Natural killer cell treated with Interleukin-12 subunit alpha and Interleukin-12 subunit beta and Interleukin-15 and Interleukin-18, amount 100 ng/mL, for 72 hours (primary cell): ENCODE results near the gene CETP. TPM values are rescaled to one million over a fixed set of nuclear protein-coding genes. Genes with fewer than 3 reads are reported as not detected.
A peak's percentile ranks its signal among the peaks of the same experiment; 100 is the strongest.

Experiments
- ATAC-seq, 2 donors: fragments of 150-1000 bp; cut with Tn5 transposase in 1 of 2; sonication (Bioruptor Pico), chemical (Tn5 transposase) in 1 of 2; 2 replicates each; pipeline ENCODE4 v1.10.0; 2021
- DNase-seq: peaks from one replicate; pipeline ENCODE4 v3.0.0; 2022; ENCODE audit warnings: low spot score
- H3K27ac Mint-ChIP-seq, 2 donors: 1 replicate in 1 of 2; 2 replicates in 1 of 2; pipeline ENCODE4 v1.8.0; 2022; ENCODE audit warnings: mixed read lengths in 2 of 2, mild to moderate bottlenecking in 1 of 2, moderate library complexity in 1 of 2
- H3K27me3 Mint-ChIP-seq, 2 donors: 1 replicate in 1 of 2; 2 replicates in 1 of 2; pipeline ENCODE4 v1.8.0; 2022; ENCODE audit warnings: mixed read lengths in 2 of 2
- H3K36me3 Mint-ChIP-seq: one replicate; pipeline ENCODE4 v1.8.0; 2022; ENCODE audit warnings: mixed read lengths
- H3K4me1 Mint-ChIP-seq, 2 donors: 1 replicate in 1 of 2; 2 replicates in 1 of 2; pipeline ENCODE4 v1.8.0; 2022; ENCODE audit warnings: low read depth in 2 of 2, mixed read lengths in 2 of 2, mild to moderate bottlenecking in 1 of 2
- H3K4me3 Mint-ChIP-seq: one replicate; pipeline ENCODE4 v1.8.0; 2022; ENCODE audit warnings: mixed read lengths
- H3K9me3 Mint-ChIP-seq: 2 replicates; pipeline ENCODE4 v1.8.0; 2022; ENCODE audit warnings: mixed read lengths
- total RNA-seq, 2 donors: library from RNA; stranded (reverse); gene quantifications; one replicate each; pipeline ENCODE4 v1.2.3, GENCODE V29; 2022

CETP gene
- total RNA-seq, 2 donors from 2014 or later: not detected

- ATAC-seq: no peak
- H3K27me3 Mint-ChIP-seq: no peaks in the 10 kb centered on the region
- peaks cover 36 to 54% of the 10 kb centered on the region in 2 donors for H3K4me1 Mint-ChIP-seq
- H3K4me3 Mint-ChIP-seq: no peak overlapping the region
- H3K27ac Mint-ChIP-seq: no peak overlapping the region
- H3K9me3 Mint-ChIP-seq: no peaks in the 10 kb centered on the region
- peaks cover 43% of the 10 kb centered on the region for H3K36me3 Mint-ChIP-seq
- DNase-seq: no peak
Observed at GRCh38 chr16:56941092-56941491, 20.7 kb upstream of the CETP start.

DNA sequence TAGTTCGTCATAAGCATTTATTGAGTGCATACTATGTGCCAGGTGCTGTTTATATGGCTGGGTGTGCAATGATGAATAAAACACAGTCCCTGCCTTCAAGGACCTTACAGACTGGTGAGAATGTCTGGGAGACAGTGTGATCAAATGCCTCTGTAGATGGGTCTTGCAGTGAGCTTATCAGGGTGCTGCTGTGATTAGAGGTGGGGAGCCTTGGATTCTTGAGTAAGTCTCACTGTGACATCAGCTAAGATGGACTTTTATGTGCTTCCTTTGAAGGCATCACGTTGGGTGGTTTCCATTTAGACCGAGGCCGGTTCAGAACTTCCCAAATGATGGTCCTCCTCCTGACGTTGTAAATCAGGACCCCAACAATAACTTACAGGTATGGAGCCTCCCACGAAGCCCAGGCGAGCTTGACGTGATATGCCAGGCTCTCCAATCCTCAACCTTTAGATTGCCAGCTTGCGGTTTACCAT lies 19.9 kb upstream of the CETP start:
- no peaks in the 10 kb centered on the region for H3K27me3 Mint-ChIP-seq
- peaks cover 34 to 50% of the 10 kb centered on the region in 2 donors for H3K4me1 Mint-ChIP-seq
- DNase-seq (no peak), ATAC-seq (no peak)
- H3K27ac Mint-ChIP-seq: no peak overlapping the region
- no peaks in the 10 kb centered on the region for H3K9me3 Mint-ChIP-seq
- peaks cover 39% of the 10 kb centered on the region for H3K36me3 Mint-ChIP-seq
- H3K4me3 Mint-ChIP-seq: no peak overlapping the region

DNA sequence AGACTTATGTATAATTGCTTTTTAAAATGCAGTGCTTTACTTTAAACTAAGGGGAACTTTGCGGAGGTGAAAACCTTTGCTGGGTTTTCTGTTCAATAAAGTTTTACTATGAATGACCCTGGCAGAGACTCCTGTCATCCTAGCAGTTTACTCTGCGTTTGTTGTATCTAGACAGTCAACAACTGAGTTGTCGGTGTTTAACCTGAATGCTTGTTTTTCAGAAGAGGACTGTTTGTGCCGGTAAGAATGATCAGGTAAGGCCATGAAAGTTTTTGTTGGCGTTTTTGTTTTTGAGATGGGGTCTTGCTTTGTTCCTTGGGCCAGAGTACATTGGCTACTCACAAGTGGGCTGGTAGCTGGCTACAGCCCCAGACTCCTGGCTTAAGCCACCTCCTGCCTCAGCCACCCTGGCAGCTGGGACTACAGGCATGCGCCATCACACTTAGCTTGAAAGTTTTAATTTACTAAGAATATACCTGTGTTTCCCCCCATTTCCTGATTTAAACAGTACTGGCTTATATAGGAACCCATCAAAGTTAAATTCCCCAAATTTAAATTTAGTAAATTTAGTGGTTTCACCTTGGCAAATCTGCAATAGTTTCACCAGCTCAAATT lies 17.9 kb upstream of the CETP start:
- Mint-ChIP-seq H3K27ac (peak overlapping the region in 1 of 2 donors; percentile 78), H3K9me3 (no peaks in the 10 kb centered on the region), H3K36me3 (peaks cover 20% of the 10 kb centered on the region), H3K27me3 (no peaks in the 10 kb centered on the region), H3K4me3 (no peak overlapping the region), H3K4me1 (peaks cover 25 to 31% of the 10 kb centered on the region in 2 donors)
- DNase-seq (no peak), ATAC-seq (no peak)

DNA sequence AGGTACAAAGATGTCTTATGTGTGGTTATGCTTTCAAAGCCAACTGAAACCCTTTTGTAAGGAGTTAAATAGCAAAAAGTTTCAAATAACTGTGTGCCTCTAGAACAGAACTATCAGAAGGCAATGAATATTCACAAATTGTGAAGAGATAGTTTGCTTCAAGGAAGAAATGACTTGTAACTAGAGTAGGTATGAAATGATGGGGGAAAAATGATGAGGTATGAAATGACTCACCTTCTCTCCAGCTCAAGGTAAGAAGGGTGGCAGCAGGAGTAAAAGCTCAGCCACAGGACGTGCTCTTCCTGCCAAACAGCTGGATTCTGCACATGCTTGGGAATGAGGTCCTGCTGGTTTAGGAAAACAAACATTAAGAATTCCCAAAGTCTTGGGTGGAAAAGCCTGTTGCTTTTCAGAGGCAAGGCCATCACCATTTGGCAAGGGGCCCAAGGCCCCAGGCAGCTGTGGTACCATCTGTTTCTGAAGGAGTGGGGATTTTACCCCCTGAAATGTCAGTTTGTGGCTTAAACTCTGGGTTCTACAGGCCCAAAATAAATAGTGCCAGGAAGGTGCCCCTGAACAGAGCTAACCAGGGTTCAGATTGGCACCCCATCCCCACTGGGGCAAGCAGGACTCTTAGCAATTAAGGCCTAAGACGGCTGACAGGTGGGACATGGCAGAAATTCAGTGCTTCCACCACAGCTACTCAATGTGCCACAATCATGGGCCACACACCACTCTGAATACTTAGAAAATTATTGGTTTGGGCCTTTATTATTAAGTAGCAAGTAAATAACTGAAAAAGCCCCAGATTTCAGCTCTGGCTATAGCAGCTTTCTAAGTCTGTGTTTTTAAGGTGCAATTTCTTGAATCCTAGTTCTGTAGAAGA lies 16.6 kb upstream of the CETP start:
- Mint-ChIP-seq H3K4me1 (peaks cover 19 to 21% of the 10 kb centered on the region in 2 donors), H3K4me3 (peak overlapping the region; percentile 44), H3K27me3 (no peaks in the 10 kb centered on the region), H3K36me3 (peaks cover 7% of the 10 kb centered on the region), H3K27ac (peak overlapping the region; percentile 68 to 78), H3K9me3 (no peaks in the 10 kb centered on the region)
- DNase-seq (no peak), ATAC-seq (peak in 1 of 2 donors; percentile 78)

- DNase-seq: no peak
- Mint-ChIP-seq H3K27me3 (no peaks in the 10 kb centered on the region), H3K4me3 (no peak overlapping the region), H3K27ac (no peak overlapping the region), H3K36me3 (peaks cover 5% of the 10 kb centered on the region), H3K4me1 (peaks cover 24 to 26% of the 10 kb centered on the region in 2 donors), H3K9me3 (no peaks in the 10 kb centered on the region)
- no peak for ATAC-seq
Observed at GRCh38 chr16:56945847-56946527, 15.8 kb upstream of the CETP start.

DNA sequence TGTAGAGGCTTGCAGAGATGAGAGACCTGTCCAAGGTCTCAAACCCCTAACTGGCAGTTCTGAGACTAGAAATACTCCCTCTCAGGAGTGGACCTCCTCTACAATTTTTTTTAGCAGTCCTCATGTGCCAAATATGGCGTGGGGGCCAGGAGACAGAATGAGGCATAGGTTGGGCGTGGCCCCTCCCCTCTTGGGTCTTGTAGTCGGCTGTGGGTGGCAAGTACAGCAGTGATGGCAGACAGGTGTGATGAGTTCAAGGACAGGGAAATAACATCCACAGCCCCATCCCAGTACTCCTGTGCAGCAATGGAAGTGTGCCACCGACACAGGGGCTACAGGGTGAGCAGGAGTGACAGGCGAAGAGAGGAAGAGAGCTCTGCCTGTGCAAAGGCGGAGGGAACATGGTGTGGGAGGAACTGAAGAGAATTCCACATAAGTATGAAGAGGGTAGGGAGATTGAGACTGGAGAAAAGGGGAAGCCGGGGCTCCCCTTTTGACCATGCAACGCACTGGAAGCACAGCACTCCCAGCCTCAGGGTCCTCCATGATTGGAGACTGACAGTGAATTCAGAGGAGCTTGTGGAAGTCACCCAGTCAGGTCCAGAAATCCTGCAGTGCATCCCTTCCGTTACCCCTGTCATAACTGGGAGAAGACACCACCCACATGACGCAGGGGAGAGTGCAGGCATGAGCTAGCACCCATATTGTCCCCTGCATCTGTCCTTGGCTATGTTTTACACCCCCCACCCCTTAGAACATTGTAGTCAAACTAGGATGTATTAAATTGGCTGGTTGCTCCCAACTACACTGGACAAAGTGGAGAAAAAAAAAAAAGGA lies 14.8 kb upstream of the CETP start:
- Mint-ChIP-seq H3K36me3 (peaks cover 5% of the 10 kb centered on the region), H3K4me1 (peaks cover 27 to 32% of the 10 kb centered on the region in 2 donors), H3K27ac (peak overlapping the region in 1 of 2 donors; percentile 22), H3K9me3 (no peaks in the 10 kb centered on the region), H3K4me3 (no peak overlapping the region), H3K27me3 (no peaks in the 10 kb centered on the region)
- ATAC-seq (no peak), DNase-seq (no peak)

GRCh38 chr16:56947604-56947995 lies 14.2 kb upstream of the CETP start:
- no peak overlapping the region for H3K4me3 Mint-ChIP-seq
- ATAC-seq (no peak), DNase-seq (no peak)
- H3K36me3 Mint-ChIP-seq: peaks cover 5% of the 10 kb centered on the region
- H3K27me3 Mint-ChIP-seq: no peaks in the 10 kb centered on the region
- H3K9me3 Mint-ChIP-seq: no peaks in the 10 kb centered on the region
- peaks cover 27 to 32% of the 10 kb centered on the region in 2 donors for H3K4me1 Mint-ChIP-seq
- no peak overlapping the region for H3K27ac Mint-ChIP-seq

GRCh38 chr16:56948234-56948633 lies 13.5 kb upstream of the CETP start:
- no peak overlapping the region for H3K27ac Mint-ChIP-seq
- H3K4me1 Mint-ChIP-seq: peaks cover 23 to 27% of the 10 kb centered on the region in 2 donors
- peaks cover under 1% of the 10 kb centered on the region for H3K36me3 Mint-ChIP-seq
- ATAC-seq: no peak
- H3K4me3 Mint-ChIP-seq: no peak overlapping the region
- H3K9me3 Mint-ChIP-seq: no peaks in the 10 kb centered on the region
- DNase-seq: no peak
- H3K27me3 Mint-ChIP-seq: no peaks in the 10 kb centered on the region

- no peak for ATAC-seq
- Mint-ChIP-seq H3K4me1 (peaks cover 16 to 18% of the 10 kb centered on the region in 2 donors), H3K36me3 (no peaks in the 10 kb centered on the region), H3K27me3 (no peaks in the 10 kb centered on the region), H3K27ac (peak overlapping the region; percentile 29 to 38), H3K9me3 (no peaks in the 10 kb centered on the region), H3K4me3 (no peak overlapping the region)
- DNase-seq: no peak
Observed at GRCh38 chr16:56950051-56950450, 11.7 kb upstream of the CETP start.

GRCh38 chr16:56950455-56950854 lies 11.3 kb upstream of the CETP start:
- peak overlapping the region; percentile 29 to 38 for H3K27ac Mint-ChIP-seq
- no peaks in the 10 kb centered on the region for H3K9me3 Mint-ChIP-seq
- ATAC-seq (no peak), DNase-seq (no peak)
- H3K4me1 Mint-ChIP-seq: peaks cover 14 to 18% of the 10 kb centered on the region in 2 donors
- no peaks in the 10 kb centered on the region for H3K36me3 Mint-ChIP-seq
- H3K4me3 Mint-ChIP-seq: no peak overlapping the region
- no peaks in the 10 kb centered on the region for H3K27me3 Mint-ChIP-seq

- Mint-ChIP-seq H3K4me1 (peaks cover 14 to 18% of the 10 kb centered on the region in 2 donors), H3K4me3 (no peak overlapping the region), H3K27ac (peak overlapping the region; percentile 29 to 38), H3K27me3 (no peaks in the 10 kb centered on the region), H3K9me3 (no peaks in the 10 kb centered on the region), H3K36me3 (no peaks in the 10 kb centered on the region)
- ATAC-seq: peak; percentile 76 to 81
- DNase-seq: no peak
Observed at GRCh38 chr16:56950881-56951771, 10.6 kb upstream of the CETP start.

DNA sequence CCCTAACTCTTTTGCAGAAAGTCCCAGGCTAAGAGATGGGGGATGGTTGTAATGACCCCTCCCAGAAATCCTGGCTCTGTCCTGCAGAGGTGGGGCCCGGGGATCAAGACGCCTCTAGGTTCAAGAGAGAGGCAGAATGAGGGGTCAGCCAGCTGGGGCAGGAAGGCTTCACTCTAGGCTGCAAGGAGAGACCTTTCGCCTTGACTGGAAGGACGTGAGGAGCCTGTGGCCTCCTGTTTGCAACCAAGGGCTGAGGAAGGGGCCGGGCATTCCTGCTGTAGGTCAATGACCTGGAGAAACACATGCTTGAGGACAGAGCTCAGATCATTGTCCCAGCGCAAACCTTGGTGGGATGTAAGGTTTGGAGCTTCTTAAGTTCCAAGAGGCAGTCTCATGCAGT lies 8.7 kb upstream of the CETP start:
- Mint-ChIP-seq H3K4me1 (peaks cover 14% of the 10 kb centered on the region in 2 donors), H3K27me3 (no peaks in the 10 kb centered on the region), H3K9me3 (no peaks in the 10 kb centered on the region), H3K4me3 (no peak overlapping the region), H3K36me3 (no peaks in the 10 kb centered on the region), H3K27ac (no peak overlapping the region)
- DNase-seq (no peak), ATAC-seq (peak in 1 of 2 donors; percentile 3)
